OCI-LY7 (cell line): Measurements from ENCODE around the gene CIAPIN1. TPM values are rescaled to one million over a fixed set of nuclear protein-coding genes. Genes with fewer than 3 reads are reported as not detected.

Experiments
- BruUV-seq: library from RNA; stranded (reverse); fragments of 400-500 nt; replicated peaks from 2 replicates; lab custom pipeline; 2021; lab: Mats Ljungman, UMichigan
- CTCF ChIA-PET: fragments of 300-600 bp; sonication (Branson Sonifier 250); formaldehyde crosslinking; loops from one replicate; lab custom pipeline; 2022; ENCODE audit warnings: antibody characterized with exemption; ENCODE audit not compliant: unreplicated experiment; lab: Charles Lee
- POLR2A ChIA-PET: fragments of 300-600 bp; sonication (Branson Sonifier 250); formaldehyde crosslinking; loops from one replicate; lab custom pipeline; 2022; ENCODE audit warnings: antibody characterized with exemption; lab: Charles Lee
- DNase-seq: peaks from one replicate; pipeline ENCODE4 v3.0.0-alpha.2; 2015; ENCODE audit warnings: low spot score
- H2AFZ ChIP-seq: fragments of 200-600 bp; sonication (generic), shearing (Covaris generic); 2 replicates; pipeline ENCODE4 v1.6.1; 2014; ENCODE audit warnings: mild to moderate bottlenecking, antibody characterized with exemption, low read length, moderate library complexity
- H3K27ac ChIP-seq: fragments of 200-600 bp; sonication (generic); 2 replicates; pipeline ENCODE4 v1.5.1; 2014; ENCODE audit warnings: mixed run types, low read depth, mild to moderate bottlenecking, moderate library complexity, low read length, inconsistent platforms; ENCODE audit not compliant: poor library complexity, severe bottlenecking
- H3K36me3 ChIP-seq: fragments of 200-600 bp; sonication (generic); 2 replicates; pipeline ENCODE4 v1.6.1; 2014; ENCODE audit warnings: mild to moderate bottlenecking, antibody characterized with exemption, low read length, moderate library complexity, mixed read lengths; ENCODE audit not compliant: insufficient read depth
- H3K4me1 ChIP-seq: fragments of 200-600 bp; sonication (generic); 2 replicates; pipeline ENCODE4 v1.5.1; 2014; ENCODE audit warnings: mild to moderate bottlenecking, low read length; ENCODE audit not compliant: insufficient read depth, poor library complexity, severe bottlenecking
- H3K4me2 ChIP-seq: fragments of 200-600 bp; sonication (generic); 2 replicates; pipeline ENCODE4 v1.6.1; 2014; ENCODE audit warnings: mild to moderate bottlenecking, low read length
- H3K4me3 ChIP-seq: fragments of 200-600 bp; sonication (generic); 2 replicates; pipeline ENCODE4 v1.5.1; 2014; ENCODE audit warnings: mild to moderate bottlenecking, low read depth, low read length; ENCODE audit not compliant: poor library complexity, severe bottlenecking
- H3K79me2 ChIP-seq: fragments of 200-600 bp; sonication (generic); 2 replicates; pipeline ENCODE4 v1.6.1; 2016; ENCODE audit warnings: low read depth, mild to moderate bottlenecking, low read length, moderate library complexity, mixed read lengths; ENCODE audit not compliant: insufficient read depth
- H3K9me2 ChIP-seq: fragments of 200-600 bp; sonication (generic); 2 replicates; pipeline ENCODE4 v1.6.1; 2016; ENCODE audit warnings: mild to moderate bottlenecking, low read length, mixed read lengths; ENCODE audit not compliant: insufficient read depth
- H3K9me3 ChIP-seq: fragments of 200-600 bp; sonication (generic); 2 replicates; pipeline ENCODE4 v1.6.1; 2014; ENCODE audit warnings: mild to moderate bottlenecking, mixed run types, low read length, mixed read lengths
- H4K20me1 ChIP-seq: fragments of 200-600 bp; sonication (generic); 2 replicates; pipeline ENCODE4 v1.6.1; 2014; ENCODE audit warnings: mild to moderate bottlenecking, antibody characterized with exemption, low read length, moderate library complexity, mixed read lengths; ENCODE audit not compliant: insufficient read depth
- CTCF ChIP-seq: fragments of 200-600 bp; sonication (generic); conservative IDR thresholded peaks from 2 replicates; pipeline ENCODE4 v1.5.1; 2014; ENCODE audit warnings: mild to moderate bottlenecking, antibody characterized with exemption, low read length, moderate library complexity, mixed read lengths
- EZH2phosphoT487 ChIP-seq: fragments of 200-600 bp; sonication (generic); IDR thresholded peaks from 2 replicates; pipeline ENCODE4 v1.6.1; 2018; ENCODE audit warnings: low read depth, borderline replicate concordance, mild to moderate bottlenecking, mixed run types, antibody characterized with exemption, low read length, moderate library complexity, mixed read lengths
- intact Hi-C: fragments of 100-400 bp; cut with micrococcal nuclease; formaldehyde crosslinking; loops from one replicate; pipeline ENCODE4 v1.10.0; 2022; ENCODE audit not compliant: unreplicated experiment
- total RNA-seq, 2 experiments: library from RNA; depleted of rRNA in 1 of 2; stranded (reverse); fragments of >200 nt in 1 of 2; shearing (Covaris generic) in 1 of 2; gene quantifications; 2 replicates each; pipeline ENCODE4 v1.2.3, GENCODE V29; 2014 to 2022

CIAPIN1 gene
- total RNA-seq, 2 experiments from 2014 or later = 47.7 to 58.9 TPM

GRCh38 chr16:57387598-57388354 lies 59.4 kb downstream of the CIAPIN1 start:
- TF ChIP-seq CTCF = no peak
- TF ChIP-seq EZH2phosphoT487 = no peak
- peaks cover 8% of the 10 kb centered on the region for H3K4me1 ChIP-seq
- no peaks in the 10 kb centered on the region for H3K79me2 ChIP-seq
- no peak overlapping the region for H3K27ac ChIP-seq
- H3K9me2 ChIP-seq = no peaks in the 10 kb centered on the region
- H2AFZ ChIP-seq = no peak overlapping the region
- ChIA-PET CTCF (no interaction called here), POLR2A (interaction anchor here (0.6 kb wide), 1 partner anchor 27 kb away, joined by 3 read pairs; no protein-coding TSS in a partner anchor)
- no peak overlapping the region for H3K4me3 ChIP-seq
- H3K36me3 ChIP-seq = no peaks in the 10 kb centered on the region
- no peaks in the 10 kb centered on the region for H4K20me1 ChIP-seq
- no peak overlapping the region for H3K4me2 ChIP-seq
- intact Hi-C loops = no loop called here
- no peaks in the 10 kb centered on the region for H3K9me3 ChIP-seq
- BruUV-seq = no TSS peak
- DNase-seq = no peak

DNA sequence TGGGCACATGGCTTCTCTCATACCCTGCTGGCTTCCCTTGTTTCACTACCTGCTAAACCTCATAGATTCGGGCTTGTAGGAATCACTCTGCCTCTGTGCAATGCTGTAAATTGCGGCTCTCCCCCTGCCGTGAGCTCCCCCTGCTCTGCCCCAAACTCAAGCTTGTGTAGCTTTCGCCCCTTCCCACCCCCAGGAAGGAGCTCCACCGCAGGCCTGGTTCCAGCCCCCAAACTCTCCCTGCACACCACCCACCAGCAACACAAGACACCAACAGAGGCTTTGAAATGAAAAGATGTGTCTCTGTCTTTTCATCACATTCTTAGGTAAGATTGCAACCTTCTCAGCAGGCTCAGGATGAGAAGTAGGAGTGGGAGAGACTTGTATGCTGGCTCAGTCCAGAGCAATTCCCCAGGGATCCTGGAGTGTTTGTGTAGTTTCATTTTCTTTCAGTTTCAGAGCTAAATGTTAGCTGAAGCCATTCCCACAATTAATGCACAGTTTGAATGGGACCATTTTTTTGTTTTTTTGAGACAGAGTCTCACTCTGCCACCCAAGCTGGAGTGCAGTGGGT lies 60.7 kb downstream of the CIAPIN1 start:
- Histone ChIP-seq H4K20me1 (no peaks in the 10 kb centered on the region), H3K27ac (no peak overlapping the region), H3K79me2 (no peaks in the 10 kb centered on the region), H3K4me2 (no peak overlapping the region), H2AFZ (no peak overlapping the region), H3K9me2 (no peaks in the 10 kb centered on the region), H3K36me3 (no peaks in the 10 kb centered on the region), H3K9me3 (no peaks in the 10 kb centered on the region), H3K4me1 (peaks cover 8% of the 10 kb centered on the region), H3K4me3 (no peak overlapping the region)
- BruUV-seq = no TSS peak
- intact Hi-C loops = no loop called here
- POLR2A ChIA-PET = no interaction called here
- no peak for DNase-seq
- TF ChIP-seq CTCF (no peak), EZH2phosphoT487 (no peak)
- CTCF ChIA-PET = no interaction called here

DNA sequence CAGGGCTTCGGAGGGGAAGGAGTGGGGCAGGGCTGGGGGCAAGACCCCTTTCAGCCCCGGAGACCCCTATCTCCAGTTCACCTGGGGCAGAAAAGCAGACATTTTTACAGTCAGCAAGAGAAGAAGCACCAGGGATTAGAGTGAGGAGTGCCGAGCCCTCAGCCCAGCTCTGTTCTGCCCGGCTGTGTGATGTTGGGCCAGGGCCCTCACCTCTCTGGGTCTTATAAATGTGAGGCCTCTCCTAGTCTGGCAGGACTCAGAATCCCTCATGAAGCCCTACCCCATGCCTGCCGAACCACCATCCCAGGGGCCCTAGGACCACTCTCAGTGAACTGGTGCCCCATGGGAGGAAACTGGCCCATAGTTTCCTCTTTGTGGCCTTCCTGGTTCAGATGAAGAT lies 62.1 kb downstream of the CIAPIN1 start:
- intact Hi-C loops = no loop called here
- ChIA-PET CTCF (no interaction called here), POLR2A (interaction anchor here (0.5 to 0.6 kb wide), 3 partner anchors 31 to 1796 kb away, joined by 3 to 8 read pairs (median 4); no protein-coding TSS in a partner anchor)

More for the DNA sequence above, 62.1 kb downstream of the CIAPIN1 start:
- H2AFZ ChIP-seq = no peak overlapping the region
- TF ChIP-seq CTCF (no peak), EZH2phosphoT487 (no peak)
- H3K36me3 ChIP-seq = no peaks in the 10 kb centered on the region
- no peak overlapping the region for H3K4me3 ChIP-seq
- H3K79me2 ChIP-seq = no peaks in the 10 kb centered on the region
- H4K20me1 ChIP-seq = no peaks in the 10 kb centered on the region
- H3K9me2 ChIP-seq = no peaks in the 10 kb centered on the region
- H3K27ac ChIP-seq = no peak overlapping the region
- H3K4me2 ChIP-seq = no peak overlapping the region
- BruUV-seq = no TSS peak
- no peak for DNase-seq
- H3K9me3 ChIP-seq = no peaks in the 10 kb centered on the region
- peaks cover 8% of the 10 kb centered on the region for H3K4me1 ChIP-seq
